Upper lobe of right lung (tissue), 1 donor: ENCODE measurements around the gene TCEANC. TPM values are rescaled to one million over a fixed set of nuclear protein-coding genes. Genes with fewer than 3 reads are reported as not detected.
A peak's percentile ranks its signal among the peaks of the same experiment; 100 is the strongest.

ENCODE experiments used
- ATAC-seq: fragments of 200-7000 bp; cut with Tn5 transposase; one replicate; pipeline ENCODE4 v1.9.1; 2020; ENCODE audit warnings: mild to moderate bottlenecking, moderate library complexity
- DNase-seq: peaks from one replicate; pipeline ENCODE4 v3.0.0-alpha.2; 2020
- H3K27ac ChIP-seq: fragments of 200-600 bp; one replicate; pipeline ENCODE4 v1.8.0; 2022
- H3K27me3 ChIP-seq: fragments of 200-600 bp; one replicate; pipeline ENCODE4 v1.8.0; 2022; ENCODE audit warnings: mild to moderate bottlenecking
- H3K36me3 ChIP-seq: fragments of 200-600 bp; one replicate; pipeline ENCODE4 v1.8.0; 2022
- H3K4me1 ChIP-seq: fragments of 200-600 bp; one replicate; pipeline ENCODE4 v1.8.0; 2022
- H3K4me3 ChIP-seq: fragments of 200-600 bp; one replicate; pipeline ENCODE4 v1.8.0; 2022; ENCODE audit warnings: mild to moderate bottlenecking
- H3K9me3 ChIP-seq: fragments of 200-600 bp; one replicate; pipeline ENCODE4 v1.8.0; 2022
- CTCF ChIP-seq: fragments of 200-600 bp; IDR thresholded peaks from one replicate; pipeline ENCODE4 v1.8.0; 2022; ENCODE audit warnings: antibody characterized with exemption
- intact Hi-C: fragments of 100-400 bp; cut with DNase I; formaldehyde crosslinking; loops from one replicate; pipeline ENCODE4 v1.11.0; 2022
- total RNA-seq: library from RNA; stranded (reverse); fragmentation: NEBNext Ultra II Directional; extraction: Animal tissue kit (Norgen Biotek cat#: 25700); gene quantifications from one replicate; pipeline ENCODE4 v1.2.1, GENCODE V29; 2021
- donor health status: DM: no; HTN: yes; CAD: no; lungs with severe emphysema.

TCEANC gene
- total RNA-seq, 1 donor from 2014 or later: 6.4 TPM

- DNase-seq (no peak), ATAC-seq (no peak)
- no peak for TF ChIP-seq CTCF
- Histone ChIP-seq H3K27me3 (no peaks in the 10 kb centered on the region), H3K36me3 (no peaks in the 10 kb centered on the region), H3K9me3 (no peaks in the 10 kb centered on the region), H3K4me3 (no peak overlapping the region), H3K4me1 (peaks cover 19% of the 10 kb centered on the region), H3K27ac (no peak overlapping the region)
- intact Hi-C loops: no loop called here
Observed at GRCh38 chrX:13694983-13695382, 42.0 kb downstream of the TCEANC start.

GRCh38 chrX:13695601-13696115 is 42.7 kb downstream of the TCEANC start:
- TF ChIP-seq CTCF: no peak
- no peaks in the 10 kb centered on the region for H3K36me3 ChIP-seq
- H3K4me1 ChIP-seq: peaks cover 19% of the 10 kb centered on the region
- no peaks in the 10 kb centered on the region for H3K27me3 ChIP-seq
- DNase-seq (no peak), ATAC-seq (no peak)
- no peak overlapping the region for H3K4me3 ChIP-seq
- intact Hi-C loops: no loop called here
- no peak overlapping the region for H3K27ac ChIP-seq
- no peaks in the 10 kb centered on the region for H3K9me3 ChIP-seq

- no peak for DNase-seq
- intact Hi-C loops: no loop called here
- TF ChIP-seq CTCF: no peak
- no peaks in the 10 kb centered on the region for H3K36me3 ChIP-seq
- H3K4me1 ChIP-seq: peaks cover 19% of the 10 kb centered on the region
- peak; percentile 37 for ATAC-seq
- H3K27ac ChIP-seq: no peak overlapping the region
- H3K9me3 ChIP-seq: no peaks in the 10 kb centered on the region
- no peaks in the 10 kb centered on the region for H3K27me3 ChIP-seq
- H3K4me3 ChIP-seq: no peak overlapping the region
Observed at GRCh38 chrX:13697455-13697854, 44.5 kb downstream of the TCEANC start.

GRCh38 chrX:13697976-13698375 is 45.0 kb downstream of the TCEANC start:
- no peak for TF ChIP-seq CTCF
- peaks cover 15% of the 10 kb centered on the region for H3K4me1 ChIP-seq
- DNase-seq (no peak), ATAC-seq (no peak)
- no peaks in the 10 kb centered on the region for H3K9me3 ChIP-seq
- no peak overlapping the region for H3K27ac ChIP-seq
- H3K36me3 ChIP-seq: no peaks in the 10 kb centered on the region
- H3K27me3 ChIP-seq: no peaks in the 10 kb centered on the region
- H3K4me3 ChIP-seq: no peak overlapping the region
- intact Hi-C loops: no loop called here

GRCh38 chrX:13698432-13698831 is 45.5 kb downstream of the TCEANC start:
- no peak for DNase-seq
- H3K27me3 ChIP-seq: no peaks in the 10 kb centered on the region
- no peak for TF ChIP-seq CTCF
- intact Hi-C loops: no loop called here
- H3K4me3 ChIP-seq: no peak overlapping the region
- H3K36me3 ChIP-seq: no peaks in the 10 kb centered on the region
- H3K9me3 ChIP-seq: no peaks in the 10 kb centered on the region
- no peak overlapping the region for H3K27ac ChIP-seq
- H3K4me1 ChIP-seq: peaks cover 11% of the 10 kb centered on the region
- no peak for ATAC-seq

GRCh38 chrX:13699183-13699826 is 46.4 kb downstream of the TCEANC start:
- Histone ChIP-seq H3K36me3 (no peaks in the 10 kb centered on the region), H3K9me3 (no peaks in the 10 kb centered on the region), H3K4me3 (no peak overlapping the region), H3K4me1 (peaks cover 10% of the 10 kb centered on the region), H3K27me3 (no peaks in the 10 kb centered on the region), H3K27ac (no peak overlapping the region)
- TF ChIP-seq CTCF: no peak
- ATAC-seq: peak; percentile 26
- intact Hi-C loops: no loop called here
- no peak for DNase-seq
